GM12891 (cell line): Measurements from ENCODE around the gene TLN1.
A peak's percentile ranks its signal among the peaks of the same experiment; 100 is the strongest.

ENCODE experiments used
- PAX5 ChIP-seq: IDR thresholded peaks from 2 replicates; pipeline ENCODE4 v1.6.1; 2011; ENCODE audit warnings: low read length, moderate library complexity, mild to moderate bottlenecking; ENCODE audit not compliant: insufficient read depth, severe bottlenecking
- POLR2A ChIP-seq: IDR thresholded peaks from 2 replicates; pipeline ENCODE4 v1.6.1; 2011; ENCODE audit warnings: low read depth, low read length, control low read depth
- POLR2AphosphoS5 ChIP-seq: IDR thresholded peaks from 2 replicates; pipeline ENCODE4 v1.6.1; 2011; ENCODE audit warnings: low read depth, low read length, control low read depth
- POU2F2 ChIP-seq: IDR thresholded peaks from 2 replicates; pipeline ENCODE4 v1.6.1; 2011; ENCODE audit warnings: low read depth, mild to moderate bottlenecking, control low read depth, low read length, moderate library complexity
- TAF1 ChIP-seq: IDR thresholded peaks from 2 replicates; pipeline ENCODE4 v1.6.1; 2011; ENCODE audit warnings: low read depth, low read length, control low read depth

DNA sequence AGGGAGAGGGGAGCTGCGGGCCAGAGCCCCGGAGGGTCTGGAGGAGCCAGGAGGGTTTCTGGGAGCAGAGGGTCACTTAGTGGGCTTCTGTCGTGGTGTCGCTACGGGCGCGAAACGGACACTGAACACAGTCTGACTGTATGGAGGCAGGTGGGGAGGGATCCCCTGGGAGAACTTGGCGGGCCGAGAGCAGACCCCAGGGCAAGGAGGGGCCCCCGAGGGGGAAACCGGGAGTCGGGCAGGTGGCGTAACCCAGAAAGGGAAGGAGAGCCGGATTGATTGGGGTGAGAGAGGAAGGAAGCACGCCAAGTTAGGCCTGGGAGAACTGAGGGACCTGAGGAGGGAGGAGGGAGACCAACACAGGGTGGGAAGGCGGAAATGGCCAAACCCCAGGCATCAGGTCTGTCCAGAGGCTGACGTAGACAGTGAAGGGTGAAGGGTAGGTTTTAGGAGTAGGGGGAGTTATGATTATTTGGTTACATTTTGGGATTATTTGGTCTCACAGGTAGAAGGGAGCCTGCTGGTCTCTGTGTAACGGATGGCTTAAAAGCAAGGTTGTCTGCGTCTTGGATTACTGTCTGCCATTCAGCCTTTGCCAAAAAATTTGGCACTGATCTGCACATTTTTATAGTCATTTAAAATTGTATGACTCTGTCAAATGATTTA lies 25.4 kb upstream of the TLN1 start:
- TF ChIP-seq POLR2AphosphoS5 = peak; percentile 58; the same call in 1 of the 2 replicates
- peak; percentile 59 for TF ChIP-seq POLR2A
- no peak; the same call in 1 of the 2 replicates for TF ChIP-seq TAF1
- TF ChIP-seq PAX5 = no peak
- TF ChIP-seq POU2F2 = no peak
